Upper lobe of right lung (tissue), 1 donor: ENCODE results near the gene SCN5A. TPM values are rescaled to one million over a fixed set of nuclear protein-coding genes. Genes with fewer than 3 reads are reported as not detected.
A peak's percentile ranks its signal among the peaks of the same experiment; 100 is the strongest.

ENCODE experiments used
- ATAC-seq: fragments of 200-7000 bp; cut with Tn5 transposase; one replicate; pipeline ENCODE4 v1.9.1; 2020; ENCODE audit warnings: mild to moderate bottlenecking, moderate library complexity
- DNase-seq: peaks from one replicate; pipeline ENCODE4 v3.0.0-alpha.2; 2020
- H3K27ac ChIP-seq: fragments of 200-600 bp; one replicate; pipeline ENCODE4 v1.8.0; 2022
- H3K27me3 ChIP-seq: fragments of 200-600 bp; one replicate; pipeline ENCODE4 v1.8.0; 2022; ENCODE audit warnings: mild to moderate bottlenecking
- H3K36me3 ChIP-seq: fragments of 200-600 bp; one replicate; pipeline ENCODE4 v1.8.0; 2022
- H3K4me1 ChIP-seq: fragments of 200-600 bp; one replicate; pipeline ENCODE4 v1.8.0; 2022
- H3K4me3 ChIP-seq: fragments of 200-600 bp; one replicate; pipeline ENCODE4 v1.8.0; 2022; ENCODE audit warnings: mild to moderate bottlenecking
- H3K9me3 ChIP-seq: fragments of 200-600 bp; one replicate; pipeline ENCODE4 v1.8.0; 2022
- CTCF ChIP-seq: fragments of 200-600 bp; IDR thresholded peaks from one replicate; pipeline ENCODE4 v1.8.0; 2022; ENCODE audit warnings: antibody characterized with exemption
- intact Hi-C: fragments of 100-400 bp; cut with DNase I; formaldehyde crosslinking; loops from one replicate; pipeline ENCODE4 v1.11.0; 2022
- total RNA-seq: library from RNA; stranded (reverse); fragmentation: NEBNext Ultra II Directional; extraction: Animal tissue kit (Norgen Biotek cat#: 25700); gene quantifications from one replicate; pipeline ENCODE4 v1.2.1, GENCODE V29; 2021
- donor health status: DM: no; HTN: yes; CAD: no; lungs with severe emphysema.

The SCN5A gene
- total RNA-seq, 1 donor from 2014 or later, result 0.58 TPM

GRCh38 chr3:38583688-38584087 is 65.8 kb downstream of the SCN5A start:
- Histone ChIP-seq H3K4me3 (no peak overlapping the region), H3K27ac (no peak overlapping the region), H3K4me1 (no peaks in the 10 kb centered on the region), H3K27me3 (no peaks in the 10 kb centered on the region), H3K9me3 (no peaks in the 10 kb centered on the region), H3K36me3 (no peaks in the 10 kb centered on the region)
- ATAC-seq (no peak), DNase-seq (no peak)
- TF ChIP-seq CTCF, result no peak
- intact Hi-C loops, result no loop called here

- no peaks in the 10 kb centered on the region for H3K9me3 ChIP-seq
- no peaks in the 10 kb centered on the region for H3K36me3 ChIP-seq
- TF ChIP-seq CTCF, result no peak
- H3K4me1 ChIP-seq, result no peaks in the 10 kb centered on the region
- no peak overlapping the region for H3K27ac ChIP-seq
- ATAC-seq, result no peak
- intact Hi-C loops, result no loop called here
- DNase-seq, result peak; percentile 57
- H3K27me3 ChIP-seq, result no peaks in the 10 kb centered on the region
- no peak overlapping the region for H3K4me3 ChIP-seq
Measured at GRCh38 chr3:38582941-38583645, 66.4 kb downstream of the SCN5A start.

GRCh38 chr3:38582316-38582715 is 67.2 kb downstream of the SCN5A start:
- Histone ChIP-seq H3K36me3 (no peaks in the 10 kb centered on the region), H3K27me3 (no peaks in the 10 kb centered on the region), H3K9me3 (no peaks in the 10 kb centered on the region), H3K27ac (no peak overlapping the region), H3K4me3 (no peak overlapping the region), H3K4me1 (no peaks in the 10 kb centered on the region)
- intact Hi-C loops, result no loop called here
- ATAC-seq, result no peak
- DNase-seq, result peak; percentile 22
- TF ChIP-seq CTCF, result no peak

- no peak for TF ChIP-seq CTCF
- no peaks in the 10 kb centered on the region for H3K9me3 ChIP-seq
- no peak overlapping the region for H3K4me3 ChIP-seq
- no peak overlapping the region for H3K27ac ChIP-seq
- H3K27me3 ChIP-seq, result no peaks in the 10 kb centered on the region
- no peak for DNase-seq
- intact Hi-C loops, result no loop called here
- no peaks in the 10 kb centered on the region for H3K36me3 ChIP-seq
- ATAC-seq, result no peak
- no peaks in the 10 kb centered on the region for H3K4me1 ChIP-seq
Measured at GRCh38 chr3:38581774-38582173, 67.7 kb downstream of the SCN5A start.

- no peaks in the 10 kb centered on the region for H3K4me1 ChIP-seq
- no peaks in the 10 kb centered on the region for H3K36me3 ChIP-seq
- H3K27ac ChIP-seq, result no peak overlapping the region
- no peaks in the 10 kb centered on the region for H3K27me3 ChIP-seq
- no peak for TF ChIP-seq CTCF
- intact Hi-C loops, result no loop called here
- DNase-seq (peak; percentile 44), ATAC-seq (no peak)
- H3K9me3 ChIP-seq, result no peaks in the 10 kb centered on the region
- no peak overlapping the region for H3K4me3 ChIP-seq
Measured at GRCh38 chr3:38580450-38581382, 68.8 kb downstream of the SCN5A start.
